HG03460 (cell line): ENCODE data around the gene DGKI.

Experiments used
- ATAC-seq: cut with Tn5 transposase; IDR thresholded peaks from one replicate; pipeline ENCODE4 v1.9.1; 2021; ENCODE audit not compliant: unreplicated experiment

Gene DGKI

GRCh38 chr7:137388916-137389315, 457.9 kb downstream of the DGKI start:
- no peak for ATAC-seq

- no peak for ATAC-seq
Observed at GRCh38 chr7:137386966-137387365, 459.8 kb downstream of the DGKI start.

- no peak for ATAC-seq
Observed at GRCh38 chr7:137381045-137381444, 465.7 kb downstream of the DGKI start.

GRCh38 chr7:137373507-137373906, 473.3 kb downstream of the DGKI start:
- ATAC-seq: no peak

GRCh38 chr7:137371616-137372015, 475.2 kb downstream of the DGKI start:
- no peak for ATAC-seq

GRCh38 chr7:137366995-137367394, 479.8 kb downstream of the DGKI start:
- no peak for ATAC-seq

GRCh38 chr7:137363683-137364082, 483.1 kb downstream of the DGKI start:
- ATAC-seq: no peak

- no peak for ATAC-seq
Observed at GRCh38 chr7:137360087-137360679, 486.6 kb downstream of the DGKI start.

- no peak for ATAC-seq
Observed at GRCh38 chr7:137354961-137355360, 491.8 kb downstream of the DGKI start.

GRCh38 chr7:137354396-137354795, 492.4 kb downstream of the DGKI start:
- no peak for ATAC-seq

- ATAC-seq: no peak
Observed at GRCh38 chr7:137351941-137352340, 494.8 kb downstream of the DGKI start.

- no peak for ATAC-seq
Observed at GRCh38 chr7:137345799-137346449, 500.9 kb downstream of the DGKI start.

GRCh38 chr7:137343281-137343841, 503.4 kb downstream of the DGKI start, which contains the start of gene PTN:
Gene PTN (minus strand): TSS chr7:137343733. CDS start chr7:137254973, 88,760 bp downstream.
- no peak for ATAC-seq

- ATAC-seq: no peak
Observed at GRCh38 chr7:137342828-137343261, 503.9 kb downstream of the DGKI start.

- no peak for ATAC-seq
Observed at GRCh38 chr7:137342265-137342664, 504.5 kb downstream of the DGKI start.

GRCh38 chr7:137337902-137338301, 508.9 kb downstream of the DGKI start:
- ATAC-seq: no peak

GRCh38 chr7:137335814-137336213, 511.0 kb downstream of the DGKI start:
- no peak for ATAC-seq

GRCh38 chr7:137331378-137331777, 515.4 kb downstream of the DGKI start:
- ATAC-seq: no peak
